ENCODE measurements around the gene TMEM52. TPM values are rescaled to one million over a fixed set of nuclear protein-coding genes. Genes with fewer than 3 reads are reported as not detected.

TMEM52 gene
- total and polyA plus RNA-seq, 2 donors (not counting 3 experiments of a cell fraction or from before 2014, with no cell fraction given) = 1.6 to 1.7 TPM

- Histone ChIP-seq H3K36me3 (ENCODE audit: control insufficient read depth in 2 of 2, extremely low read depth in 1 of 2, insufficient read depth in 2 of 2, low read length in 2 of 2) (no peaks in the 10 kb centered on the region), H3K9me1 (replicated peaks; ENCODE audit: control insufficient read depth, extremely low read depth, insufficient read depth, low read length) (no peaks in the 10 kb centered on the region), H3K4me1 (ENCODE audit: control insufficient read depth, extremely low read depth, insufficient read depth, low read length) (no peaks in the 10 kb centered on the region), H3K4me3 (replicated peaks in 1 of 3; ENCODE audit: insufficient read depth in 1 of 3, low read depth in 1 of 3, low read length in 3 of 3) (no peak overlapping the region), H3K27ac (ENCODE audit: insufficient read depth, low read depth, low read length) (no peak overlapping the region), H3K9me3 (replicated peaks; ENCODE audit: control insufficient read depth, insufficient read depth, low read length) (no peaks in the 10 kb centered on the region), H4K20me1 (replicated peaks; ENCODE audit: control insufficient read depth, extremely low read depth, insufficient read depth, low read length) (no peaks in the 10 kb centered on the region), H3K9ac (replicated peaks; ENCODE audit: extremely low read depth, insufficient read depth, low read length) (no peak overlapping the region), H3K79me2 (ENCODE audit: control insufficient read depth, insufficient read depth, low read length) (no peaks in the 10 kb centered on the region), H3K27me3 (ENCODE audit: control insufficient read depth in 2 of 2, insufficient read depth in 2 of 2, low read length in 2 of 2) (peaks cover 0 to 1% of the 10 kb centered on the region in 2 experiments), H2AFZ (ENCODE audit: low read depth, low read length) (no peak overlapping the region), H3K4me2 (ENCODE audit: insufficient read depth, low read length) (no peak overlapping the region)
- POLR2A ChIA-PET = no interaction called here
- DNase-seq (ENCODE audit: low read depth, low spot score) (no peak), FAIRE-seq (no peak)
- no TSS peak for BruUV-seq (replicated peaks)
- dilution Hi-C loops (cut with MboI; ENCODE audit: extremely low pct_ligation_motif_present, low sequenced_read_pairs) = no loop called here
- intact Hi-C loops (cut with micrococcal nuclease) = no loop called here
- no peak for TF ChIP-seq POLR2AphosphoS5 (IDR thresholded peaks at IDR 0.05; ENCODE audit: insufficient read depth, low read depth, low read length)
- CTCF ChIA-PET = interaction anchor here (1.0 to 1.2 kb wide), 2 partner anchors 16 to 78 kb away, joined by 3 to 4 read pairs; no protein-coding TSS in a partner anchor
Measured at GRCh38 chr1:1966071-1966740, 47.1 kb upstream of the TMEM52 start.

GRCh38 chr1:1965546-1965945 lies 46.5 kb upstream of the TMEM52 start:
- no peak for FAIRE-seq

More at GRCh38 chr1:1965546-1965945, 46.5 kb upstream of the TMEM52 start:
- no TSS peak for BruUV-seq (replicated peaks)
- TF ChIP-seq FOS (IDR thresholded peaks at IDR 0.05; ENCODE audit: borderline replicate concordance, insufficient read depth, low read length) = no peak
- no peak for TF ChIP-seq GATA2 (IDR thresholded peaks at IDR 0.05; ENCODE audit: insufficient read depth, insufficient read length, low read depth, low read length)
- no peak for TF ChIP-seq JUN (IDR thresholded peaks at IDR 0.05; ENCODE audit: borderline replicate concordance, insufficient read depth, insufficient read length, low read depth)
- TF ChIP-seq MYC (IDR thresholded peaks at IDR 0.05; ENCODE audit: low read depth, low read length) = no peak
- TF ChIP-seq POLR2A (IDR thresholded peaks at IDR 0.05; ENCODE audit: low read depth, low read length) = no peak
- TF ChIP-seq MAX (IDR thresholded peaks at IDR 0.05; ENCODE audit: insufficient read depth, insufficient read length) = no peak
- no peak for TF ChIP-seq EZH2 (IDR thresholded peaks at IDR 0.05; ENCODE audit: borderline replicate concordance, low read depth, low read length, severe bottlenecking)
- no peak for TF ChIP-seq POLR2AphosphoS5 (IDR thresholded peaks at IDR 0.05; ENCODE audit: insufficient read depth, low read depth, low read length)
- TF ChIP-seq CTCF (IDR thresholded peaks at IDR 0.05; ENCODE audit: extremely low read depth in 1 of 2, insufficient read depth in 1 of 2, low read depth in 1 of 2, low read length in 2 of 2) = no peak
- Histone ChIP-seq H3K9ac (replicated peaks; ENCODE audit: extremely low read depth, insufficient read depth, low read length) (no peak overlapping the region), H3K79me2 (ENCODE audit: control insufficient read depth, insufficient read depth, low read length) (no peaks in the 10 kb centered on the region), H3K4me2 (ENCODE audit: insufficient read depth, low read length) (no peak overlapping the region), H3K27ac (ENCODE audit: insufficient read depth, low read depth, low read length) (no peak overlapping the region), H3K27me3 (ENCODE audit: control insufficient read depth in 2 of 2, insufficient read depth in 2 of 2, low read length in 2 of 2) (peaks cover 3% of the 10 kb centered on the region in 2 experiments), H4K20me1 (replicated peaks; ENCODE audit: control insufficient read depth, extremely low read depth, insufficient read depth, low read length) (no peaks in the 10 kb centered on the region), H3K9me1 (replicated peaks; ENCODE audit: control insufficient read depth, extremely low read depth, insufficient read depth, low read length) (no peaks in the 10 kb centered on the region), H3K36me3 (ENCODE audit: control insufficient read depth in 2 of 2, extremely low read depth in 1 of 2, insufficient read depth in 2 of 2, low read length in 2 of 2) (no peaks in the 10 kb centered on the region), H3K4me3 (replicated peaks in 1 of 3; ENCODE audit: insufficient read depth in 1 of 3, low read depth in 1 of 3, low read length in 3 of 3) (no peak overlapping the region), H3K4me1 (ENCODE audit: control insufficient read depth, extremely low read depth, insufficient read depth, low read length) (no peaks in the 10 kb centered on the region), H3K9me3 (replicated peaks; ENCODE audit: control insufficient read depth, insufficient read depth, low read length) (no peaks in the 10 kb centered on the region), H2AFZ (ENCODE audit: low read depth, low read length) (no peak overlapping the region)
- dilution Hi-C loops (cut with MboI; ENCODE audit: extremely low pct_ligation_motif_present, low sequenced_read_pairs) (no loop called here), intact Hi-C loops (cut with micrococcal nuclease) (no loop called here)
- POLR2A ChIA-PET = no interaction called here
- DNase-seq (ENCODE audit: low read depth, low spot score) = no peak
- CTCF ChIA-PET = interaction anchor here (1.2 kb wide), 1 partner anchor 79 kb away, joined by 4 read pairs; no protein-coding TSS in a partner anchor
